GM10266 (cell line): ENCODE measurements around the gene ARHGAP24.

Source experiments
- DNase-seq: peaks from one replicate; pipeline ENCODE4 v3.0.0; 2012; ENCODE audit errors: extremely low spot score
- CTCF ChIP-seq: IDR thresholded peaks from 2 replicates; pipeline ENCODE4 v1.5.1; 2012; ENCODE audit warnings: mild to moderate bottlenecking, low read depth; ENCODE audit not compliant: control insufficient read depth, insufficient read depth; ENCODE audit errors: missing control alignments

The ARHGAP24 gene

GRCh38 chr4:85780664-85781063, 305.7 kb downstream of the ARHGAP24 start:
- TF ChIP-seq CTCF, result no peak
- no peak for DNase-seq

- TF ChIP-seq CTCF, result no peak
- DNase-seq, result no peak
Measured at GRCh38 chr4:85783483-85783882, 308.5 kb downstream of the ARHGAP24 start.

- no peak for TF ChIP-seq CTCF
Measured at GRCh38 chr4:85783900-85784299, 308.9 kb downstream of the ARHGAP24 start.

GRCh38 chr4:85784348-85784747, 309.4 kb downstream of the ARHGAP24 start:
- TF ChIP-seq CTCF, result no peak
- DNase-seq, result no peak

More at GRCh38 chr4:85783900-85784299, 308.9 kb downstream of the ARHGAP24 start:
- DNase-seq, result no peak

GRCh38 chr4:85784947-85785346, 310.0 kb downstream of the ARHGAP24 start:
- no peak for DNase-seq
- TF ChIP-seq CTCF, result no peak

- no peak for DNase-seq
- no peak for TF ChIP-seq CTCF
Measured at GRCh38 chr4:85787133-85787532, 312.2 kb downstream of the ARHGAP24 start.

GRCh38 chr4:85788604-85789003, 313.7 kb downstream of the ARHGAP24 start:
- TF ChIP-seq CTCF, result no peak
- no peak for DNase-seq

- DNase-seq, result no peak
- no peak for TF ChIP-seq CTCF
Measured at GRCh38 chr4:85789241-85789640, 314.3 kb downstream of the ARHGAP24 start.
